Large intestine (tissue), 12 donors: ENCODE measurements around the gene PLEKHM1. TPM values are rescaled to one million over a fixed set of nuclear protein-coding genes. Genes with fewer than 3 reads are reported as not detected.
A peak's percentile ranks its signal among the peaks of the same experiment; 100 is the strongest.
"Not testable (repeated sequence)": the region's sequence is repeated elsewhere in the genome, so short reads cannot be mapped to it uniquely, and the experiment has no call there.

ENCODE experiments used
- DNase-seq, 2 donors: peaks; one replicate each; pipeline versions ENCODE4 v3.0.0 to v3.0.0-alpha.2; 2013
- H3K27ac ChIP-seq: one replicate; pipeline ENCODE4 v1.5.1; 2013; ENCODE audit warnings: low read length
- H3K27me3 ChIP-seq: 2 replicates; pipeline ENCODE4 v1.6.1; 2013; ENCODE audit warnings: low read length; ENCODE audit not compliant: control insufficient read depth, insufficient read depth
- H3K36me3 ChIP-seq: 2 replicates; pipeline ENCODE4 v1.6.1; 2013; ENCODE audit warnings: low read length; ENCODE audit not compliant: control insufficient read depth, insufficient read depth
- H3K4me1 ChIP-seq: one replicate; pipeline ENCODE4 v1.6.1; 2013; ENCODE audit warnings: low read length; ENCODE audit not compliant: control insufficient read depth, insufficient read depth
- H3K4me3 ChIP-seq: one replicate; pipeline ENCODE4 v1.5.1; 2013; ENCODE audit warnings: low read length
- H3K9me3 ChIP-seq: one replicate; pipeline ENCODE4 v1.6.1; 2013; ENCODE audit warnings: mild to moderate bottlenecking, low read depth, low read length, moderate library complexity; ENCODE audit not compliant: control insufficient read depth
- WGBS: methylation state at CpG from one replicate; pipeline ENCODE4 v1.1.5; 2013; ENCODE audit warnings: low lambda C conversion rate; ENCODE audit not compliant: insufficient coverage; 5-methylcytosine and 5-hydroxymethylcytosine counted together
- long read RNA-seq, 11 donors: transcript quantifications; one replicate each; lab custom pipeline, GENCODE V29; 2026
- polyA plus RNA-seq: library from polyadenylated mRNA; unstranded; fragments of 120-200 nt; gene quantifications from one replicate; pipeline ENCODE4 v1.2.1, GENCODE V29; 2013

PLEKHM1 gene
- polyA plus RNA-seq = 16.3 TPM
- long read RNA-seq, donor 1, full-length matches to known transcripts = 2 of 2 reads
- long read RNA-seq, donor 1, partial matches to known transcripts = 0 of 2 reads
- long read RNA-seq, donor 1, other reads (novel, unspliced or antisense) = 0 of 2 reads
- long read RNA-seq, donor 2, full-length matches to known transcripts = 3 of 11 reads
- long read RNA-seq, donor 2, partial matches to known transcripts = 8 of 11 reads
- long read RNA-seq, donor 2, other reads (novel, unspliced or antisense) = 0 of 11 reads
- long read RNA-seq, donor 3 = 0 reads
- long read RNA-seq, donor 4 = 0 reads
- long read RNA-seq, donor 5, full-length matches to known transcripts = 1 of 1 reads
- long read RNA-seq, donor 5, partial matches to known transcripts = 0 of 1 reads
- long read RNA-seq, donor 5, other reads (novel, unspliced or antisense) = 0 of 1 reads
- long read RNA-seq, donor 6, partial matches to known transcripts = 6 of 6 reads
- long read RNA-seq, donor 6, other reads (novel, unspliced or antisense) = 0 of 6 reads
- long read RNA-seq, donor 7 = 0 reads
- long read RNA-seq, donor 8, partial matches to known transcripts = 0 of 4 reads
- long read RNA-seq, donor 8, other reads (novel, unspliced or antisense) = 0 of 4 reads
- long read RNA-seq, donor 9, partial matches to known transcripts = 0 of 1 reads
- long read RNA-seq, donor 9, other reads (novel, unspliced or antisense) = 0 of 1 reads
- long read RNA-seq, donor 10, partial matches to known transcripts = 5 of 5 reads
- long read RNA-seq, donor 10, other reads (novel, unspliced or antisense) = 0 of 5 reads
- long read RNA-seq, donor 11 = 0 reads

GRCh38 chr17:45490615-45491433 lies at the start of gene PLEKHM1:
TSS of gene PLEKHM1 (minus strand) at chr17:45490721. CDS start at chr17:45482484, 8,237 bp downstream.
- not testable (repeated sequence) for H3K36me3 ChIP-seq
- no CpG with 5 or more reads among the region's 59 CpGs for WGBS

GRCh38 chr17:45538168-45538567 lies 47.6 kb upstream of the PLEKHM1 start:
- H3K27me3 ChIP-seq, H3K36me3 ChIP-seq, DNase-seq, H3K9me3 ChIP-seq, H3K4me3 ChIP-seq, H3K27ac ChIP-seq, H3K4me1 ChIP-seq: not testable (repeated sequence)
- WGBS = no CpG with 5 or more reads among the region's 7 CpGs

More at GRCh38 chr17:45490615-45491433, at the start of gene PLEKHM1:
- H3K9me3 ChIP-seq, H3K4me1 ChIP-seq, H3K27me3 ChIP-seq: not testable (repeated sequence)
- peak within 1 kb of the TSS; percentile 67 for H3K4me3 ChIP-seq
- DNase-seq = peak; percentile 60 to 84
- peak within 1 kb of the TSS; percentile 81 for H3K27ac ChIP-seq

GRCh38 chr17:45506072-45506471 lies 15.6 kb upstream of the PLEKHM1 start:
- H3K9me3 ChIP-seq = not testable (repeated sequence)

DNA sequence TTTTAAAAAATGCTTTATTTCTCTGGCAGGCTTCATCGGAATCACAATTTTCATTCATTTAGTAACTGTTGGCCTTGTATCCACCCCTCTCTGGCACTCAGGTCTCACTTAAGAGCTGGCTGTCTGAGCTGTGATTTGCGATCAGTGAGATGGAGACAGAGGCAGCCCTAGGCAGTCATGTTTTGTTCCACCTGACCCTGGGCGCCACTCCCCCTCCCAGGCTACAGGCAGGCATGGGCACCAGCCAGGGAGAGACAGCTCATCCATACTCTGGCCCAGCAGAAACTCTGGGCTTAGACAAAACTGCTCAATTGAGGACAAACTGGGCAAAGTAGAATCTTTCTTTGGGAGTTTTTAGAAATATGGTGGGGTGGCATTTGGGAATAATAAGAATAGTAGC lies 14.7 kb upstream of the PLEKHM1 start:
- H3K27me3 ChIP-seq, H3K9me3 ChIP-seq, DNase-seq, H3K4me3 ChIP-seq, H3K36me3 ChIP-seq, H3K27ac ChIP-seq, H3K4me1 ChIP-seq: not testable (repeated sequence)
- WGBS = no CpG with 5 or more reads among the region's 3 CpGs

More at GRCh38 chr17:45506072-45506471, 15.6 kb upstream of the PLEKHM1 start:
- not testable (repeated sequence) for H3K4me3 ChIP-seq, H3K27me3 ChIP-seq, DNase-seq, H3K4me1 ChIP-seq, H3K27ac ChIP-seq, H3K36me3 ChIP-seq
- no CpG with 5 or more reads among the region's 3 CpGs for WGBS

DNA sequence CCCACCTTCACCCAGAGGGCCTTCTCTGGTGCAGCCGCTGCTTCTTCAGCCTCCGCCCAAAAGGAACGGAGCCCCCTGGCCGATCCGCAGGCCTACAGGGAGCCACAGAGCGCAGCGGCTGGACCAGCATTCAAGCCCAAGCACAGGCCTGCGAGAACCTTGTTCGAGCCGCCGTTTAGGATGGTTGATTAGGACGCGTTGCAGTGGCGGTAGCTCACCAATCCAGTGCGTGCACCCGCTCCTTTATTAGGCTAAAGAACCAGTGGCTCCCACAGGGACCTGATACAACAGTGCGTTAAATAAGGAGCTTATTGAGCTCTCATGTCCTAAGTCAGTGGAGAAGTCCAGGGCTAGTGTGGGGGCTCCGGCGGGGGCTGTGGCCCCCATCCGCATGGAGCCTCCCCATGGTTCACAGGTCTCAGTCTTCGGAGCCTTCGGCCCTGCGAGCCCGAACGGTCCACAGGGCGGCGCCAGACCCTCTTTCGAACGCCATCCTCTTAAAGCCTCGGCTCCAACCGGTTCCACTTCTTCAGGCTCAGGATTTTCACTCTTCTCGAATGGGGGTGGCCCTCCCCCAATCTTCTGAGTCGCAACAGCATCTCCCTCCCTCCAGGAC lies 10.7 kb upstream of the PLEKHM1 start:
- WGBS = no CpG with 5 or more reads among the region's 33 CpGs
- not testable (repeated sequence) for H3K4me3 ChIP-seq, H3K27me3 ChIP-seq, H3K9me3 ChIP-seq, H3K27ac ChIP-seq, DNase-seq, H3K36me3 ChIP-seq, H3K4me1 ChIP-seq

- not testable (repeated sequence) for H3K4me1 ChIP-seq, H3K27ac ChIP-seq, H3K9me3 ChIP-seq, DNase-seq, H3K36me3 ChIP-seq, H3K4me3 ChIP-seq, H3K27me3 ChIP-seq
- WGBS = no CpG with 5 or more reads among the region's 2 CpGs
Measured at GRCh38 chr17:45500478-45500877, 10.0 kb upstream of the PLEKHM1 start.

- H3K4me1 ChIP-seq, H3K4me3 ChIP-seq, H3K9me3 ChIP-seq, DNase-seq, H3K27me3 ChIP-seq, H3K27ac ChIP-seq, H3K36me3 ChIP-seq: not testable (repeated sequence)
- WGBS = no CpG with 5 or more reads among the region's 3 CpGs
Measured at GRCh38 chr17:45499208-45499607, 8.7 kb upstream of the PLEKHM1 start.

DNA sequence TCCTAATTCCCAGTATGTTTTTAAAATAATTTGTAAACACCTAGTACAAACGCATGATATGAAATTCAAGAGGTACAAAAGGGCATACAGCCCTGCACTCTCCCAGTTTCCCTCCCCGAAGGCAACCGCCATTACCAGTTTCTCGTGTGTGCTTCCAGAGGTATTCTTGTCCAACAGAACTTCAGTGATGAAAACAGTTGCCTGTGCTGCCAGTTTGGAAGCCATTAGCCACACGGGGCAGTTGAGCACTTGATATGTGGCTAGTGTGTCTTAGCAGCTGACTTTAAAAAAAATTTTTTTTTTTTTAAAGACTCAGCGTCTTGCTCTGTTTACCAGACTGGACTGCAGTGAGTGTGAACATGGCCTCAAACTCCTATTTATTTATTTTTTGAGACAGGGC lies 7.9 kb upstream of the PLEKHM1 start:
- not testable (repeated sequence) for H3K36me3 ChIP-seq, H3K4me1 ChIP-seq, H3K9me3 ChIP-seq, H3K27ac ChIP-seq, DNase-seq, H3K4me3 ChIP-seq, H3K27me3 ChIP-seq
- no CpG with 5 or more reads among the region's 6 CpGs for WGBS

DNA sequence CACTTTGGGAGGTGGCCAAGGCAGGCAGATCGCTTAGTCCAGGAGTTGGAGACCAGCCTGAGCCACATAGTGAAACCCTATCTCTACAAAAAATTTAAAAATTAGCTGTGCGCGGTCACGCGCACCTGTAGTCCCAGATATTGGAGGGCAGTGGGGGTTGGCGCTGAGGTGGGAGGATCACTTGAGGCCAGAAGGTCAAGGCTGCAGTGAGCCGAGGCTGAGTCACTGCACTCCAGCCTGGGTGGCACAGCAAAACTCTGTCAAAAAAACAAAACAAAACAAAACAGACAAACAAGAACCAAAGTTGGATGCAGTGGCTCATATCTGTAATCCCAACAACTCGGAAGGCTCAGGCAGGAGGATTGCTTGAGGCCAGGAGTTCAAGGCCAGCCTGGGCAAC lies 6.9 kb upstream of the PLEKHM1 start:
- not testable (repeated sequence) for H3K27ac ChIP-seq, H3K9me3 ChIP-seq, H3K4me1 ChIP-seq, DNase-seq, H3K27me3 ChIP-seq, H3K4me3 ChIP-seq, H3K36me3 ChIP-seq
- WGBS = no CpG with 5 or more reads among the region's 8 CpGs

DNA sequence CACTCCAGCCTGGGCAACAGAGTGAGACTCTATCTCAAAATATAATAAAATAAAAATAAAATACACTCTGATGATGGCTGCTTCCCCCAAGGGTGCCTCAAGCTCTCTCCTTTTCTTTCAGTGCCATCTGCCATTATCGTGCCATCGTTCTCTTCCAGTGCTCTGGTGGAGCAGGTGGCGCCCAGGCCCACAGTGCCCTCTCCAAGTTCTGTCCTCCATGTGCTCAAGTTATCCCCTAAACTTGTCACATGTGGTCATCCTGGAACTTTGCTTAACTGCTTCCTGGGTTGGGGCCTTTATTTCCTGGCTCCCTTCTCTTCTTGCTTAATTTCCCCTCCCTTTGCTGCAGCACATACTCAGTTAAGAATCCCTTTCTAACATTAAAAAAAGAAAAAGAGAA lies 6.0 kb upstream of the PLEKHM1 start:
- H3K36me3 ChIP-seq, H3K27me3 ChIP-seq, H3K4me1 ChIP-seq, H3K27ac ChIP-seq, H3K9me3 ChIP-seq, DNase-seq, H3K4me3 ChIP-seq: not testable (repeated sequence)
- no CpG with 5 or more reads among the region's 3 CpGs for WGBS
